Neuronal stem cell (in vitro differentiated cells): ENCODE data around the gene TECTB.

ENCODE experiments used
- DNase-seq: peaks from one replicate; pipeline ENCODE4 v3.0.0-alpha.2; 2013; ENCODE audit warnings: low spot score
- H2AFZ ChIP-seq: one replicate; pipeline ENCODE4 v1.6.1; 2013; ENCODE audit warnings: mild to moderate bottlenecking, low read length, inconsistent platforms
- H2AK5ac ChIP-seq: 2 replicates; pipeline ENCODE4 v1.6.1; 2013; ENCODE audit warnings: low read depth, mild to moderate bottlenecking, inconsistent platforms, low read length, moderate library complexity, mixed read lengths
- H2BK120ac ChIP-seq: 2 replicates; pipeline ENCODE4 v1.6.1; 2013; ENCODE audit warnings: low read depth, mild to moderate bottlenecking, inconsistent platforms, low read length, moderate library complexity, mixed read lengths
- H2BK12ac ChIP-seq: one replicate; pipeline ENCODE4 v1.6.1; 2013; ENCODE audit warnings: low read length, inconsistent platforms
- H2BK15ac ChIP-seq: 2 replicates; pipeline ENCODE4 v1.6.1; 2013; ENCODE audit warnings: mild to moderate bottlenecking, low read length, inconsistent platforms, mixed read lengths
- H2BK5ac ChIP-seq: one replicate; pipeline ENCODE4 v1.6.1; 2013; ENCODE audit warnings: inconsistent platforms, mild to moderate bottlenecking, low read length, moderate library complexity
- H3K14ac ChIP-seq: one replicate; pipeline ENCODE4 v1.6.1; 2013; ENCODE audit warnings: low read length, inconsistent platforms
- H3K18ac ChIP-seq: 2 replicates; pipeline ENCODE4 v1.6.1; 2013; ENCODE audit warnings: low read length, inconsistent platforms
- H3K23ac ChIP-seq: 2 replicates; pipeline ENCODE4 v1.6.1; 2013; ENCODE audit warnings: low read depth, mild to moderate bottlenecking, mixed read lengths, low read length, inconsistent platforms; ENCODE audit not compliant: poor library complexity
- H3K27ac ChIP-seq: replicated peaks from 3 replicates; pipeline ENCODE4 v1.5.1; 2013; ENCODE audit warnings: low read length, inconsistent platforms
- H3K27me3 ChIP-seq, 3 experiments: 2 replicates each; pipeline ENCODE4 v1.6.1; 2013; ENCODE audit warnings: low read length in 3 of 3, mild to moderate bottlenecking in 2 of 3, inconsistent platforms in 1 of 3, low read depth in 1 of 3, mixed read lengths in 1 of 3, moderate library complexity in 1 of 3; ENCODE audit not compliant: control insufficient read depth in 3 of 3, insufficient read depth in 3 of 3
- H3K36me3 ChIP-seq, 2 donors: replicated peaks in 1 of 2; 2 replicates each; pipeline ENCODE4 v1.6.1; 2013; ENCODE audit warnings: low read length in 2 of 2; ENCODE audit not compliant: control insufficient read depth in 2 of 2, insufficient read depth in 2 of 2
- H3K4ac ChIP-seq: 2 replicates; pipeline ENCODE4 v1.6.1; 2013; ENCODE audit warnings: inconsistent platforms, mild to moderate bottlenecking, low read length, moderate library complexity
- H3K4me1 ChIP-seq, 2 donors: 1 replicate in 1 of 2; 2 replicates in 1 of 2; pipeline ENCODE4 v1.6.1; 2013; ENCODE audit warnings: low read length in 2 of 2, low read depth in 1 of 2; ENCODE audit not compliant: control insufficient read depth in 2 of 2, insufficient read depth in 1 of 2
- H3K4me2 ChIP-seq: one replicate; pipeline ENCODE4 v1.6.1; 2013; ENCODE audit warnings: mild to moderate bottlenecking, low read length, inconsistent platforms; ENCODE audit not compliant: insufficient read depth, poor library complexity, severe bottlenecking
- H3K4me3 ChIP-seq, 2 donors: 2 replicates each; pipeline ENCODE4 v1.5.1; 2013; ENCODE audit warnings: low read length in 2 of 2, mild to moderate bottlenecking in 2 of 2, inconsistent platforms in 1 of 2, moderate library complexity in 1 of 2
- H3K79me1 ChIP-seq: one replicate; pipeline ENCODE4 v1.6.1; 2013; ENCODE audit warnings: low read depth, mild to moderate bottlenecking, inconsistent platforms, low read length, moderate library complexity
- H3K9ac ChIP-seq: one replicate; pipeline ENCODE4 v1.6.1; 2013; ENCODE audit warnings: mild to moderate bottlenecking, low read depth, low read length, inconsistent platforms; ENCODE audit not compliant: poor library complexity
- H3K9me3 ChIP-seq, 2 donors: replicated peaks in 1 of 2; 2 replicates each; pipeline versions ENCODE3 to v1.6.1; 2013; ENCODE audit warnings: low read length in 2 of 2, mild to moderate bottlenecking in 2 of 2, inconsistent platforms in 1 of 2, low read depth in 1 of 2, mixed read lengths in 1 of 2, moderate library complexity in 1 of 2; ENCODE audit not compliant: control insufficient read depth in 2 of 2, insufficient read depth in 1 of 2
- H4K8ac ChIP-seq: one replicate; pipeline ENCODE4 v1.6.1; 2013; ENCODE audit warnings: low read depth, mild to moderate bottlenecking, inconsistent platforms, low read length, moderate library complexity
- H4K91ac ChIP-seq: one replicate; pipeline ENCODE4 v1.6.1; 2013; ENCODE audit warnings: low read length, low read depth, mild to moderate bottlenecking, inconsistent platforms; ENCODE audit not compliant: poor library complexity
- WGBS, 2 donors: extraction: QIAGEN DNeasy Blood & Tissue Kit; methylation state at CpG; one replicate each; pipeline ENCODE4 v1.1.7; 2013; ENCODE audit warnings: missing lambda C conversion rate in 2 of 2, mixed read lengths in 1 of 2; ENCODE audit not compliant: insufficient read length in 2 of 2, insufficient replicate concordance in 1 of 2; ENCODE audit errors: extremely low coverage in 2 of 2; 5-methylcytosine and 5-hydroxymethylcytosine counted together

TECTB gene

GRCh38 chr10:112311481-112311880 is 28.3 kb downstream of the TECTB start:
- no peak overlapping the region for H3K4ac ChIP-seq
- no peak for DNase-seq
- H3K4me2 ChIP-seq = no peak overlapping the region
- H2BK12ac ChIP-seq = no peak overlapping the region
- H3K27ac ChIP-seq = no peak overlapping the region
- H3K79me1 ChIP-seq = no peaks in the 10 kb centered on the region
- H3K18ac ChIP-seq = no peak overlapping the region
- WGBS, 2 donors = no CpG with 5 or more reads among the region's 3 CpGs
- no peak overlapping the region for H3K23ac ChIP-seq
- H3K27me3 ChIP-seq = no peaks in the 10 kb centered on the region
- H3K36me3 ChIP-seq = no peaks in the 10 kb centered on the region
- no peak overlapping the region for H3K9ac ChIP-seq
- H4K91ac ChIP-seq = no peak overlapping the region
- H2BK5ac ChIP-seq = no peak overlapping the region
- no peak overlapping the region for H3K14ac ChIP-seq
- no peak overlapping the region for H2AK5ac ChIP-seq
- H3K4me3 ChIP-seq = no peak overlapping the region
- H2BK15ac ChIP-seq = no peak overlapping the region
- H3K4me1 ChIP-seq = no peaks in the 10 kb centered on the region
- no peaks in the 10 kb centered on the region for H3K9me3 ChIP-seq
- H2BK120ac ChIP-seq = no peak overlapping the region
- no peak overlapping the region for H4K8ac ChIP-seq
- no peak overlapping the region for H2AFZ ChIP-seq

GRCh38 chr10:112313234-112313633 is 30.0 kb downstream of the TECTB start:
- Histone ChIP-seq H2BK5ac (no peak overlapping the region), H2AFZ (no peak overlapping the region), H3K23ac (no peak overlapping the region), H3K4ac (no peak overlapping the region), H2BK12ac (no peak overlapping the region), H3K27me3 (no peaks in the 10 kb centered on the region), H3K4me3 (no peak overlapping the region), H2BK120ac (no peak overlapping the region), H3K79me1 (no peaks in the 10 kb centered on the region), H3K9me3 (no peaks in the 10 kb centered on the region), H3K4me1 (no peaks in the 10 kb centered on the region), H3K4me2 (no peak overlapping the region), H2AK5ac (no peak overlapping the region), H3K9ac (no peak overlapping the region), H3K14ac (no peak overlapping the region), H4K91ac (no peak overlapping the region), H3K27ac (no peak overlapping the region), H3K36me3 (no peaks in the 10 kb centered on the region), H3K18ac (no peak overlapping the region), H4K8ac (no peak overlapping the region), H2BK15ac (no peak overlapping the region)
- no peak for DNase-seq
- WGBS, 2 donors = no CpG with 5 or more reads among the region's 3 CpGs

GRCh38 chr10:112313911-112314310 is 30.7 kb downstream of the TECTB start:
- H3K9me3 ChIP-seq = no peaks in the 10 kb centered on the region
- no peak overlapping the region for H2BK12ac ChIP-seq
- no peak overlapping the region for H3K18ac ChIP-seq
- WGBS, 2 donors = no CpG with 5 or more reads among the region's 7 CpGs
- H2BK120ac ChIP-seq = no peak overlapping the region
- H3K4me3 ChIP-seq = no peak overlapping the region
- H3K23ac ChIP-seq = no peak overlapping the region
- H3K36me3 ChIP-seq = no peaks in the 10 kb centered on the region
- no peak overlapping the region for H2AFZ ChIP-seq
- H3K9ac ChIP-seq = no peak overlapping the region
- H2BK5ac ChIP-seq = no peak overlapping the region
- H3K14ac ChIP-seq = no peak overlapping the region
- H3K4me2 ChIP-seq = no peak overlapping the region
- H3K27ac ChIP-seq = no peak overlapping the region
- H2BK15ac ChIP-seq = no peak overlapping the region
- H3K79me1 ChIP-seq = no peaks in the 10 kb centered on the region
- no peak overlapping the region for H4K8ac ChIP-seq
- no peak overlapping the region for H4K91ac ChIP-seq
- no peak for DNase-seq
- H3K4me1 ChIP-seq = no peaks in the 10 kb centered on the region
- no peak overlapping the region for H2AK5ac ChIP-seq
- H3K4ac ChIP-seq = no peak overlapping the region
- H3K27me3 ChIP-seq = no peaks in the 10 kb centered on the region

GRCh38 chr10:112314822-112315474 is 31.7 kb downstream of the TECTB start:
- no peak overlapping the region for H3K4ac ChIP-seq
- no peaks in the 10 kb centered on the region for H3K9me3 ChIP-seq
- no peak overlapping the region for H3K14ac ChIP-seq
- no peak overlapping the region for H3K27ac ChIP-seq
- H3K79me1 ChIP-seq = no peaks in the 10 kb centered on the region
- H3K36me3 ChIP-seq = no peaks in the 10 kb centered on the region
- no peak overlapping the region for H3K9ac ChIP-seq
- H4K91ac ChIP-seq = no peak overlapping the region
- H4K8ac ChIP-seq = no peak overlapping the region
- H2AFZ ChIP-seq = peak overlapping the region; percentile 34
- H3K27me3 ChIP-seq = no peaks in the 10 kb centered on the region
- H3K4me3 ChIP-seq = no peak overlapping the region
- WGBS, 2 donors = no CpG with 5 or more reads among the region's 10 CpGs
- no peak overlapping the region for H2BK12ac ChIP-seq
- no peak overlapping the region for H2BK15ac ChIP-seq
- no peak overlapping the region for H3K18ac ChIP-seq
- H3K23ac ChIP-seq = no peak overlapping the region
- H3K4me2 ChIP-seq = no peak overlapping the region
- no peaks in the 10 kb centered on the region for H3K4me1 ChIP-seq
- H2AK5ac ChIP-seq = no peak overlapping the region
- H2BK5ac ChIP-seq = no peak overlapping the region
- peak; percentile 77 for DNase-seq
- H2BK120ac ChIP-seq = no peak overlapping the region
